Measurements from ENCODE around the gene ATP5ME.

DNA sequence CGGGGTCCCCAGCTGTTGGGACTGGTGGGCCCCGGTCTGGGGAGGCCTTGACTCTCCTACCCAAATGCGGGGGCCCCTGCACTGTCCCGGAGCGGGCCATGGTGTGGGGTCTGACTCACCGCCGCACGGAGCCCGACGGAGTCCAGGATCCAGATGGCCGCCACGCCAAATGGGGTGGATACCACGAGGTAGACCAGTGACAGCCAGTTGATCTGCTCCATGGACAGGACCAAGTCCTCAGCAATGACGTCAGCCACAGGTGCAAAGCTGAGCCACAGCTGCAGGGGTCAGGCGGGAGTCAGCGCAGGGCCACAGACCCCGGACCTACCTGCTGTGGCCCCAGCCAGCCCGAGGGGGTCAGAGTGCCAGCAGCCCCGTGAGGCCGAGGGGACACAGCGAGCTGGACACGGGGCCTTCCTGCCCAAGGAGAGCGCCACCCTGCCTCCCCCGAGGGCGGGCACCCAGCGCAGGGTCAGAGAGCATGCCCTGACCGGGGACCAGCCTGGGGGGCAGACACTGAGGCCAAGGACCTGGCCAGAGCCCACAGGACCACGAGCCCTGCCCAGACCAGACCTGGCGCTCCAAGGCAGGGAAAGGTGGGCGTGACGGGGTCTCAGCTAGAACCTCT, 12.5 kb upstream of the ATP5ME start:
- TF ChIP-seq EZH2 (IDR thresholded peaks at IDR 0.05), result no peak
- TF ChIP-seq, protein P1, sequence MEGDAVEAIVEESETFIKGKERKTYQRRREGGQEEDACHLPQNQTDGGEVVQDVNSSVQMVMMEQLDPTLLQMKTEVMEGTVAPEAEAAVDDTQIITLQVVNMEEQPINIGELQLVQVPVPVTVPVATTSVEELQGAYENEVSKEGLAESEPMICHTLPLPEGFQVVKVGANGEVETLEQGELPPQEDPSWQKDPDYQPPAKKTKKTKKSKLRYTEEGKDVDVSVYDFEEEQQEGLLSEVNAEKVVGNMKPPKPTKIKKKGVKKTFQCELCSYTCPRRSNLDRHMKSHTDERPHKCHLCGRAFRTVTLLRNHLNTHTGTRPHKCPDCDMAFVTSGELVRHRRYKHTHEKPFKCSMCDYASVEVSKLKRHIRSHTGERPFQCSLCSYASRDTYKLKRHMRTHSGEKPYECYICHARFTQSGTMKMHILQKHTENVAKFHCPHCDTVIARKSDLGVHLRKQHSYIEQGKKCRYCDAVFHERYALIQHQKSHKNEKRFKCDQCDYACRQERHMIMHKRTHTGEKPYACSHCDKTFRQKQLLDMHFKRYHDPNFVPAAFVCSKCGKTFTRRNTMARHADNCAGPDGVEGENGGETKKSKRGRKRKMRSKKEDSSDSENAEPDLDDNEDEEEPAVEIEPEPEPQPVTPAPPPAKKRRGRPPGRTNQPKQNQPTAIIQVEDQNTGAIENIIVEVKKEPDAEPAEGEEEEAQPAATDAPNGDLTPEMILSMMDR (IDR thresholded peaks at IDR 0.05), result no peak
